ENCODE measurements around the gene TMEM154. TPM values are rescaled to one million over a fixed set of nuclear protein-coding genes. Genes with fewer than 3 reads are reported as not detected.

TMEM154 gene
- total RNA-seq, 1 experiment from 2014 or later, result 34.5 TPM

- H3K36me3 ChIP-seq (ENCODE audit: low read depth), result no peaks in the 10 kb centered on the region; the same call in 1 of the 2 replicates
- CTCF ChIA-PET, result no interaction called here
Observed at GRCh38 chr4:152635851-152636250, 43.9 kb downstream of the TMEM154 start.

GRCh38 chr4:152634110-152634760 is 45.6 kb downstream of the TMEM154 start:
- H3K4me1 ChIP-seq (replicated peaks; ENCODE audit: insufficient read depth), result no peaks in the 10 kb centered on the region
- no peak for DNase-seq
- H4K20me1 ChIP-seq (ENCODE audit: insufficient read depth), result no peaks in the 10 kb centered on the region
- ChIA-PET POLR2A (ENCODE audit: unreplicated experiment) (no interaction called here), CTCF (no interaction called here)
- no peak overlapping the region for H2AFZ ChIP-seq
- no TSS peak for BruUV-seq (replicated peaks)
- TF ChIP-seq CTCF (conservative IDR thresholded peaks at IDR 0.05), result no peak
- no peak for TF ChIP-seq EZH2 (IDR thresholded peaks at IDR 0.05; ENCODE audit: low read depth)
- no peaks in the 10 kb centered on the region for H3K27me3 ChIP-seq (ENCODE audit: insufficient read depth, low read depth)
- H3K4me2 ChIP-seq, result no peak overlapping the region
- no peaks in the 10 kb centered on the region for H3K9me2 ChIP-seq (ENCODE audit: insufficient read depth)
- H3K79me2 ChIP-seq (ENCODE audit: low read depth), result no peaks in the 10 kb centered on the region
- H3K27ac ChIP-seq, result no peak overlapping the region
- intact Hi-C loops (cut with micrococcal nuclease; ENCODE audit: unreplicated experiment), result no loop called here
- no peaks in the 10 kb centered on the region for H3F3A ChIP-seq (ENCODE audit: insufficient read depth, low read depth)
- H3K4me3 ChIP-seq, result no peak overlapping the region
- H3K36me3 ChIP-seq (ENCODE audit: low read depth), result no peaks in the 10 kb centered on the region; the same call in 1 of the 2 replicates
- no peaks in the 10 kb centered on the region for H3K9me3 ChIP-seq (ENCODE audit: insufficient read depth, low read depth)

More at GRCh38 chr4:152635851-152636250, 43.9 kb downstream of the TMEM154 start:
- H2AFZ ChIP-seq, result no peak overlapping the region
- no peaks in the 10 kb centered on the region for H3K79me2 ChIP-seq (ENCODE audit: low read depth)
- no peaks in the 10 kb centered on the region for H3K9me2 ChIP-seq (ENCODE audit: insufficient read depth)
- H3K4me1 ChIP-seq (replicated peaks; ENCODE audit: insufficient read depth), result no peaks in the 10 kb centered on the region
- TF ChIP-seq CTCF (conservative IDR thresholded peaks at IDR 0.05), result no peak
- no peak for TF ChIP-seq EZH2 (IDR thresholded peaks at IDR 0.05; ENCODE audit: low read depth)
- intact Hi-C loops (cut with micrococcal nuclease; ENCODE audit: unreplicated experiment), result no loop called here
- POLR2A ChIA-PET (ENCODE audit: unreplicated experiment), result no interaction called here
- no peak overlapping the region for H3K4me2 ChIP-seq
- H3K4me3 ChIP-seq, result no peak overlapping the region
- no TSS peak for BruUV-seq (replicated peaks)
- H3K27me3 ChIP-seq (ENCODE audit: insufficient read depth, low read depth), result no peaks in the 10 kb centered on the region
- H3K9me3 ChIP-seq (ENCODE audit: insufficient read depth, low read depth), result no peaks in the 10 kb centered on the region
- H3K27ac ChIP-seq, result no peak overlapping the region
- no peaks in the 10 kb centered on the region for H4K20me1 ChIP-seq (ENCODE audit: insufficient read depth)
- no peaks in the 10 kb centered on the region for H3F3A ChIP-seq (ENCODE audit: insufficient read depth, low read depth)
- no peak for DNase-seq

- Histone ChIP-seq H3K4me2 (no peak overlapping the region), H3F3A (ENCODE audit: insufficient read depth, low read depth) (no peaks in the 10 kb centered on the region), H3K79me2 (ENCODE audit: low read depth) (no peaks in the 10 kb centered on the region), H3K36me3 (ENCODE audit: low read depth) (no peaks in the 10 kb centered on the region; the same call in 1 of the 2 replicates), H4K20me1 (ENCODE audit: insufficient read depth) (no peaks in the 10 kb centered on the region), H3K9me2 (ENCODE audit: insufficient read depth) (no peaks in the 10 kb centered on the region), H3K27ac (no peak overlapping the region), H2AFZ (no peak overlapping the region), H3K27me3 (ENCODE audit: insufficient read depth, low read depth) (no peaks in the 10 kb centered on the region), H3K9me3 (ENCODE audit: insufficient read depth, low read depth) (no peaks in the 10 kb centered on the region), H3K4me1 (replicated peaks; ENCODE audit: insufficient read depth) (no peaks in the 10 kb centered on the region), H3K4me3 (no peak overlapping the region)
- intact Hi-C loops (cut with micrococcal nuclease; ENCODE audit: unreplicated experiment), result no loop called here
- CTCF ChIA-PET, result no interaction called here
- DNase-seq, result no peak
- BruUV-seq (replicated peaks), result no TSS peak
- no peak for TF ChIP-seq EZH2 (IDR thresholded peaks at IDR 0.05; ENCODE audit: low read depth)
- no peak for TF ChIP-seq CTCF (conservative IDR thresholded peaks at IDR 0.05)
- POLR2A ChIA-PET (ENCODE audit: unreplicated experiment), result no interaction called here
Observed at GRCh38 chr4:152633118-152633517, 46.7 kb downstream of the TMEM154 start.
